B cell (primary cell): ENCODE measurements around the gene CBL. TPM values are rescaled to one million over a fixed set of nuclear protein-coding genes. Genes with fewer than 3 reads are reported as not detected.

Source experiments
- ATAC-seq: fragments of 200-7000 bp; cut with Tn5 transposase; one replicate; pipeline ENCODE4 v1.10.0; 2021; ENCODE audit warnings: low read depth, mild to moderate bottlenecking, moderate number of reproducible peaks, moderate library complexity
- CTCF ChIA-PET: fragments of 350-600 bp; sonication (Branson Sonifier 250); formaldehyde crosslinking; loops from one replicate; lab custom pipeline; 2021; ENCODE audit warnings: antibody characterized with exemption, inconsistent platforms; lab: Charles Lee
- POLR2A ChIA-PET: fragments of 350-600 bp; sonication (Branson Sonifier 250); formaldehyde crosslinking; loops from one replicate; lab custom pipeline; 2021; ENCODE audit warnings: antibody characterized with exemption; lab: Charles Lee
- DNase-seq: peaks from one replicate; pipeline ENCODE4 v3.0.0; 2013
- H2AFZ ChIP-seq: 2 replicates; pipeline ENCODE4 v1.6.1; 2012; ENCODE audit warnings: mild to moderate bottlenecking, low read depth, low read length; ENCODE audit not compliant: insufficient read depth, poor library complexity, severe bottlenecking
- H3K27ac ChIP-seq, 2 donors: 1 replicate in 1 of 2; 2 replicates in 1 of 2; pipeline ENCODE4 v1.5.1; 2012 to 2013; ENCODE audit warnings: low read length in 2 of 2, mild to moderate bottlenecking in 2 of 2, moderate library complexity in 1 of 2
- H3K27me3 ChIP-seq, 4 experiments: fragments of 200-600 bp in 1 of 4; sonication (generic) in 1 of 4; replicated peaks in 1 of 4; 1 replicate in 2 of 4; 2 replicates in 2 of 4; pipeline versions ENCODE4 v1.6.1 to v1.7.0; 2013 to 2016; ENCODE audit warnings: low read length in 3 of 4, mild to moderate bottlenecking in 2 of 4, mixed read lengths in 1 of 4, moderate library complexity in 1 of 4; ENCODE audit not compliant: insufficient read depth in 4 of 4, control insufficient read depth in 3 of 4; ENCODE audit errors: control extremely low read depth in 1 of 4
- H3K36me3 ChIP-seq, 2 experiments: replicated peaks in 1 of 2; 1 replicate in 1 of 2; 2 replicates in 1 of 2; pipeline versions ENCODE4 v1.6.1 to v1.7.1; 2013; ENCODE audit warnings: low read length in 1 of 2; ENCODE audit not compliant: insufficient read depth in 2 of 2, control insufficient read depth in 1 of 2; ENCODE audit errors: control extremely low read depth in 1 of 2, extremely low read depth in 1 of 2
- H3K4me1 ChIP-seq, 2 donors: fragments of 200-600 bp in 1 of 2; sonication (generic) in 1 of 2; 1 replicate in 1 of 2; 2 replicates in 1 of 2; pipeline versions ENCODE4 v1.5.1 to v1.6.1; 2013 to 2017; ENCODE audit warnings: low read length in 2 of 2; ENCODE audit not compliant: control insufficient read depth in 2 of 2, insufficient read depth in 2 of 2
- H3K4me2 ChIP-seq: replicated peaks from 2 replicates; pipeline ENCODE3; 2012; ENCODE audit warnings: mild to moderate bottlenecking, low read depth, low read length; ENCODE audit not compliant: poor library complexity, severe bottlenecking
- H3K4me3 ChIP-seq, 5 experiments: fragments of 200-600 bp in 1 of 5; sonication (generic) in 1 of 5; 1 replicate in 3 of 5; 2 replicates in 2 of 5; pipeline versions ENCODE4 v1.5.1 to v1.7.0; 2011 to 2016; ENCODE audit warnings: low read length in 4 of 5, mild to moderate bottlenecking in 4 of 5, low read depth in 2 of 5, control low read depth in 1 of 5, moderate library complexity in 1 of 5; ENCODE audit not compliant: insufficient read depth in 1 of 5; ENCODE audit errors: control extremely low read depth in 1 of 5, extremely low read depth in 1 of 5
- H3K79me2 ChIP-seq: fragments of 200-600 bp; sonication (generic); one replicate; pipeline ENCODE4 v1.6.0; 2016; ENCODE audit warnings: low read length; ENCODE audit not compliant: control insufficient read depth, insufficient read depth
- H3K9ac ChIP-seq: fragments of 200-600 bp; sonication (generic); 2 replicates; pipeline ENCODE4 v1.6.1; 2017; ENCODE audit warnings: mild to moderate bottlenecking, low read length, moderate library complexity
- H3K9me3 ChIP-seq, 3 donors: one replicate each; pipeline versions ENCODE4 v1.6.1 to v1.7.1; 2013; ENCODE audit warnings: low read length in 2 of 3; ENCODE audit not compliant: control insufficient read depth in 2 of 3, insufficient read depth in 1 of 3; ENCODE audit errors: control extremely low read depth in 1 of 3
- H4K20me1 ChIP-seq: 2 replicates; pipeline ENCODE4 v1.6.0; 2012; ENCODE audit warnings: mild to moderate bottlenecking, low read length; ENCODE audit not compliant: insufficient read depth, control insufficient read depth, poor library complexity, severe bottlenecking
- H3K27ac Mint-ChIP-seq: one replicate; pipeline ENCODE4 v1.8.0; 2021; ENCODE audit warnings: mixed read lengths
- H3K27me3 Mint-ChIP-seq: one replicate; pipeline ENCODE4 v1.8.0; 2021; ENCODE audit warnings: mixed read lengths
- H3K4me1 Mint-ChIP-seq: one replicate; pipeline ENCODE4 v1.8.0; 2021; ENCODE audit warnings: mixed read lengths
- H3K4me3 Mint-ChIP-seq: one replicate; pipeline ENCODE4 v1.8.0; 2021; ENCODE audit warnings: mixed read lengths
- H3K9me3 Mint-ChIP-seq: one replicate; pipeline ENCODE4 v1.8.0; 2022; ENCODE audit warnings: mixed read lengths; ENCODE audit not compliant: insufficient read depth
- CTCF ChIP-seq: fragments of 200-600 bp; IDR thresholded peaks from one replicate; pipeline ENCODE4 v1.8.0; 2022; ENCODE audit warnings: antibody characterized with exemption, mild to moderate bottlenecking
- EZH2 ChIP-seq: IDR thresholded peaks from 2 replicates; pipeline ENCODE4 v1.6.1; 2012; ENCODE audit warnings: borderline replicate concordance, low read depth, mild to moderate bottlenecking, moderate library complexity, low read length; ENCODE audit not compliant: insufficient read depth, poor library complexity, severe bottlenecking
- WGBS: methylation state at CpG from one replicate; pipeline ENCODE4 v1.1.5; 2013; ENCODE audit warnings: missing lambda C conversion rate; ENCODE audit not compliant: insufficient coverage; 5-methylcytosine and 5-hydroxymethylcytosine counted together
- intact Hi-C: fragments of 100-400 bp; cut with micrococcal nuclease; formaldehyde crosslinking; loops from one replicate; pipeline ENCODE4 v1.10.0; 2022
- polyA plus RNA-seq: library from polyadenylated mRNA; depleted of rRNA; stranded (reverse); fragments of >200 nt; gene quantifications from 2 replicates; pipeline ENCODE4 v1.2.3, GENCODE V29; 2012
- total RNA-seq, 2 donors: library from RNA; stranded (reverse); fragments of 120-200 nt in 1 of 2; gene quantifications; 1 replicate in 1 of 2; 2 replicates in 1 of 2; pipeline versions ENCODE4 v1.2.3 to v1.2.4, GENCODE V29; 2013 to 2022

The CBL gene
- total and polyA plus RNA-seq, 2 donors (not counting 1 experiment from before 2014, with no cell fraction given): 11.7 to 35.2 TPM

DNA sequence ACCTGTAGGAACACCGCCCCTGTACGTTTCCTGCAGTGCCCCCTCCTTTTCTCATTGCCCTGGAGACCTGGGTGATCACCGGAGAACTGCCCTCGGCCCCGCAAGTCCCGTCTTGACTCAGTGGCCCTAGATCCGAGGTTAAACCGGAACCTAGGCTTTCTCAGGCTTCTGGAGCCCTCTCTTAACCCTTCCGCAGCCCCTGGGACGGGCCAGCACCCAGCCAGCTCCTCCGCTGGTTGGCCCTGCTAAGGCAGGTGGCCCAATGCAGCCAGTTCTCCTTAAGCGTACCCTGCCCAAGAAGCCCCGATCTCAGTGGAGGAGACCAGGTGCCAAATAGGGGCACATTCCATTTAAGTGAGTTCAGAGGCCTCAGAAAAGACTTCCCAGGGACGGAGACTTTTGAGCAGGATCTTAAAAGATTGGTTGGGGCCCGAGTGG lies 36.8 kb upstream of the CBL start:
- intact Hi-C loops: loop anchor here (2.0 kb wide), 1 partner anchor 38 kb away; the partner anchor contains the start of gene CBL

More for the DNA sequence above, 36.8 kb upstream of the CBL start:
- peak; percentile 12 for ATAC-seq
- Histone ChIP-seq H3K9me3 (no peaks in the 10 kb centered on the region), H3K4me3 (peak overlapping the region; percentile 56 to 80 (median 68)), H2AFZ (peak overlapping the region; percentile 98), H3K36me3 (no peaks in the 10 kb centered on the region), H3K9ac (peak overlapping the region; percentile 80), H3K4me1 (peaks cover 5 to 12% of the 10 kb centered on the region in 2 donors), H3K79me2 (no peaks in the 10 kb centered on the region), H3K27me3 (no peaks in the 10 kb centered on the region), H3K4me2 (peak overlapping the region; percentile 87), H4K20me1 (no peaks in the 10 kb centered on the region), H3K27ac (peak overlapping the region in 1 of 2 donors; percentile 65)
- Mint-ChIP-seq H3K4me3 (peak overlapping the region; percentile 92), H3K27me3 (no peaks in the 10 kb centered on the region), H3K4me1 (peaks cover 4% of the 10 kb centered on the region), H3K27ac (peak overlapping the region; percentile 81), H3K9me3 (no peaks in the 10 kb centered on the region)
- no peak for TF ChIP-seq EZH2
- TF ChIP-seq CTCF: no peak
- POLR2A ChIA-PET: interaction anchor here (0.6 to 1.1 kb wide), 3 partner anchors 47 to 286 kb away, joined by 3 to 6 read pairs (median 5); partner anchors contain the start of genes CXCR5 and HINFP
- WGBS: 19% methylated on average over 15 of the region's 15 CpGs
- no peak for DNase-seq
- CTCF ChIA-PET: interaction anchor here (0.7 to 1.7 kb wide), 19 partner anchors 9 to 169 kb away, joined by 3 to 25 read pairs (median 4); partner anchors contain the start of genes ABCG4, CBL, DPAGT1 and NHERF4
